ENCODE results near the gene LINGO4. TPM values are rescaled to one million over a fixed set of nuclear protein-coding genes. Genes with fewer than 3 reads are reported as not detected.

LINGO4 gene
- total RNA-seq, 1 experiment from 2014 or later, result not detected

GRCh38 chr1:151816548-151817352 is 11.5 kb upstream of the LINGO4 start (continued):
- no peak for TF ChIP-seq CTCF (IDR thresholded peaks at IDR 0.05)
- TF ChIP-seq ATF1 (CRISPR knock-in tag; IDR thresholded peaks at IDR 0.05), result no peak
- no peak for TF ChIP-seq STAT6 (CRISPR knock-in tag; conservative IDR thresholded peaks at IDR 0.05; ENCODE audit: low read depth)
- TF ChIP-seq ZNF121 (CRISPR knock-in tag; IDR thresholded peaks at IDR 0.05), result no peak
- TF ChIP-seq, protein P1, sequence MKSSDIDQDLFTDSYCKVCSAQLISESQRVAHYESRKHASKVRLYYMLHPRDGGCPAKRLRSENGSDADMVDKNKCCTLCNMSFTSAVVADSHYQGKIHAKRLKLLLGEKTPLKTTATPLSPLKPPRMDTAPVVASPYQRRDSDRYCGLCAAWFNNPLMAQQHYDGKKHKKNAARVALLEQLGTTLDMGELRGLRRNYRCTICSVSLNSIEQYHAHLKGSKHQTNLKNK (CRISPR knock-in tag; IDR thresholded peaks at IDR 0.05), result no peak
- no peak for TF ChIP-seq ZBTB21 (CRISPR knock-in tag; IDR thresholded peaks at IDR 0.05; ENCODE audit: borderline replicate concordance)
- TF ChIP-seq FOXP4 (CRISPR knock-in tag; IDR thresholded peaks at IDR 0.05), result no peak
- TF ChIP-seq KAT7 (CRISPR knock-in tag; IDR thresholded peaks at IDR 0.05; ENCODE audit: borderline replicate concordance), result no peak
- TF ChIP-seq NFYB (CRISPR knock-in tag; conservative IDR thresholded peaks at IDR 0.05; ENCODE audit: low read depth), result no peak

DNA sequence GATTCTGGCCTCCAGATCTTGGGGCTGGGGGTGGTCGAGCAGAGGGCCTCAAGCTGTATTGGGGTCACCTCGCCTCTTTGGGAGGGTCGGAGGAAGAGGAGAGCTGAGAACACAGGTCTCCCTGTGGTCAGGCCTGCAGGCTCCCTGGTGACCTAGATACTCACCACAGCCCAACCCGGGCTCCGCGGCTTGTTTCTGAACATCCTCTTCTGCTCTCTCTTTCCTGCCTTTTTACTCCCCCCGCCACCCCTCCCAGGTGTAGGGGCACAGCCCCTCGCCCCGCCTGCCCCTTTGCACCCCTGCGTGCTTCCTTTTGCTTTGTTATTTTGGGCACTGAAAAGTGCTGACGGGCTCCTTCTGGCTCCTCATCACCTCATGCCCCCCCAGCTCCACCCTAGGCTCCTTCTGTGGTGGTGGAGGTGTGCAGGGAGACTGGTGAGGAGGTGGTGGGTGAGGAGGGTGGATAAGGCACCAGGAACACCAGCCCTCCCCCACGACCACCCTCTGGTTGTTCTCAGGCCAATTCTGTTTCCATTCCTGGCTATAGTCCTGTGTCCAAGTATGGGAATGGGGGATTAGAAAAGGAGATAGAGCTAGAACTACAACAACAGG is 10.6 kb upstream of the LINGO4 start:
- Mint-ChIP-seq H3K27ac (no peak overlapping the region), H3K4me1 (0 out of 2 replicates have a peak, but pooled peaks cover 2% of the 10 kb centered on the region), H3K9me3 (no peaks in the 10 kb centered on the region)
- TF ChIP-seq FOXP4 (CRISPR knock-in tag; IDR thresholded peaks at IDR 0.05) (no peak), ELF4 (CRISPR knock-in tag; IDR thresholded peaks at IDR 0.05; ENCODE audit: low read depth) (no peak), GTF2I (CRISPR knock-in tag; conservative IDR thresholded peaks at IDR 0.05) (no peak), ZNF317 (CRISPR knock-in tag; IDR thresholded peaks at IDR 0.05; ENCODE audit: borderline replicate concordance, low read depth) (no peak), ZBTB43 (CRISPR knock-in tag; IDR thresholded peaks at IDR 0.05) (no peak), ATF1 (CRISPR knock-in tag; IDR thresholded peaks at IDR 0.05) (no peak), CREB1 (CRISPR knock-in tag; IDR thresholded peaks at IDR 0.05) (no peak), E2F4 (CRISPR knock-in tag; IDR thresholded peaks at IDR 0.05; ENCODE audit: borderline replicate concordance, low read depth) (no peak), PREB (CRISPR knock-in tag; IDR thresholded peaks at IDR 0.05; ENCODE audit: borderline replicate concordance) (no peak)
- TF ChIP-seq, protein P2, sequence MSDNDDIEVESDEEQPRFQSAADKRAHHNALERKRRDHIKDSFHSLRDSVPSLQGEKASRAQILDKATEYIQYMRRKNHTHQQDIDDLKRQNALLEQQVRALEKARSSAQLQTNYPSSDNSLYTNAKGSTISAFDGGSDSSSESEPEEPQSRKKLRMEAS (CRISPR knock-in tag; IDR thresholded peaks at IDR 0.05), result no peak
- TF ChIP-seq, protein P3, sequence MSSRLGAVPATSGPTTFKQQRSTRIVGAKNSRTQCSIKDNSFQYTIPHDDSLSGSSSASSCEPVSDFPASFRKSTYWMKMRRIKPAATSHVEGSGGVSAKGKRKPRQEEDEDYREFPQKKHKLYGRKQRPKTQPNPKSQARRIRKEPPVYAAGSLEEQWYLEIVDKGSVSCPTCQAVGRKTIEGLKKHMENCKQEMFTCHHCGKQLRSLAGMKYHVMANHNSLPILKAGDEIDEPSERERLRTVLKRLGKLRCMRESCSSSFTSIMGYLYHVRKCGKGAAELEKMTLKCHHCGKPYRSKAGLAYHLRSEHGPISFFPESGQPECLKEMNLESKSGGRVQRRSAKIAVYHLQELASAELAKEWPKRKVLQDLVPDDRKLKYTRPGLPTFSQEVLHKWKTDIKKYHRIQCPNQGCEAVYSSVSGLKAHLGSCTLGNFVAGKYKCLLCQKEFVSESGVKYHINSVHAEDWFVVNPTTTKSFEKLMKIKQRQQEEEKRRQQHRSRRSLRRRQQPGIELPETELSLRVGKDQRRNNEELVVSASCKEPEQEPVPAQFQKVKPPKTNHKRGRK (CRISPR knock-in tag; IDR thresholded peaks at IDR 0.05; ENCODE audit: borderline replicate concordance), result no peak

More for the DNA sequence above, 10.6 kb upstream of the LINGO4 start:
- CTCF ChIA-PET, result no interaction called here
- POLR2A ChIA-PET, result no interaction called here
- DNase-seq (ENCODE audit: low spot score) (no peak), ATAC-seq (no peak)
- no peaks in the 10 kb centered on the region for H3K36me3 Mint-ChIP-seq
- H3K4me3 Mint-ChIP-seq, result no peak overlapping the region
- no peaks in the 10 kb centered on the region for H3K27me3 Mint-ChIP-seq (ENCODE audit: low read depth)
